HCT116 (cell line): ENCODE data around the gene DDX52.

Source experiments
- EZH2 ChIP-seq: fragments of 200-600 bp; sonication (generic); IDR thresholded peaks from 2 replicates; pipeline ENCODE4 v1.6.1; 2017; ENCODE audit warnings: antibody characterized with exemption, mixed run types
- FOSL1 ChIP-seq: IDR thresholded peaks from 2 replicates; pipeline ENCODE4 v1.6.1; 2012; ENCODE audit warnings: low read depth
- POLR2A ChIP-seq: IDR thresholded peaks from 2 replicates; pipeline ENCODE4 v1.7.0; 2011; ENCODE audit warnings: borderline replicate concordance; ENCODE audit not compliant: insufficient read depth, insufficient read length; ENCODE audit errors: extremely low read depth
- SRF ChIP-seq: IDR thresholded peaks from 2 replicates; pipeline ENCODE4 v1.6.1; 2012; ENCODE audit warnings: low read depth
- TF ChIP-seq, protein P1 (sequence below), 3 experiments: fragments of 200-600 bp in 1 of 3; sonication (generic) in 1 of 3; IDR thresholded peaks in 2 of 3; conservative IDR thresholded peaks in 1 of 3; 2 replicates each; pipeline ENCODE4 v1.5.1; 2012 to 2017; ENCODE audit warnings: low read depth in 2 of 3, low read length in 2 of 3, antibody characterized with exemption in 1 of 3, borderline replicate concordance in 1 of 3, control low read depth in 1 of 3, mild to moderate bottlenecking in 1 of 3, mixed read lengths in 1 of 3, mixed run types in 1 of 3, moderate library complexity in 1 of 3; ENCODE audit not compliant: insufficient read depth in 1 of 3
- TF ChIP-seq, protein P2 (sequence below): IDR thresholded peaks from 2 replicates; pipeline ENCODE4 v1.6.1; 2012

DNA sequence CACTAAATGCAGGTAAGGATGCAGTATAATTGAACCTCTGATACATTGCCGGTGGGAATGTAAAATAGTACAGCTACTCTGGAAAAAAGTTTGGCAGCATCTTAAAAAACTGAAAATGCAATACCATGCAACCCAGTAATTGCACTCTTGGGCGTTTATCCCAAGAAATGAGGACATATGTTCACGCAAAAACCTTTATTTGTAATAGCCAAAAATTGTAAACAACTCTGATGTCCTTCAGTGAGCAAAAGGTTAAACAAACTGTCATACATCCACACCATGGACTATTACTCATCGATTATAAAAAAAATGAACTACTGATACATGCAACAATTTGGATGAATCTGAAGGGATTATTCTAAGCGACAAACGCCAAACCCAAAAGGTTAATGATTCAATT, 51.0 kb downstream of the DDX52 start:
- TF ChIP-seq FOSL1 (no peak), POLR2A (no peak), SRF (no peak), EZH2 (no peak)
- TF ChIP-seq, protein P1, sequence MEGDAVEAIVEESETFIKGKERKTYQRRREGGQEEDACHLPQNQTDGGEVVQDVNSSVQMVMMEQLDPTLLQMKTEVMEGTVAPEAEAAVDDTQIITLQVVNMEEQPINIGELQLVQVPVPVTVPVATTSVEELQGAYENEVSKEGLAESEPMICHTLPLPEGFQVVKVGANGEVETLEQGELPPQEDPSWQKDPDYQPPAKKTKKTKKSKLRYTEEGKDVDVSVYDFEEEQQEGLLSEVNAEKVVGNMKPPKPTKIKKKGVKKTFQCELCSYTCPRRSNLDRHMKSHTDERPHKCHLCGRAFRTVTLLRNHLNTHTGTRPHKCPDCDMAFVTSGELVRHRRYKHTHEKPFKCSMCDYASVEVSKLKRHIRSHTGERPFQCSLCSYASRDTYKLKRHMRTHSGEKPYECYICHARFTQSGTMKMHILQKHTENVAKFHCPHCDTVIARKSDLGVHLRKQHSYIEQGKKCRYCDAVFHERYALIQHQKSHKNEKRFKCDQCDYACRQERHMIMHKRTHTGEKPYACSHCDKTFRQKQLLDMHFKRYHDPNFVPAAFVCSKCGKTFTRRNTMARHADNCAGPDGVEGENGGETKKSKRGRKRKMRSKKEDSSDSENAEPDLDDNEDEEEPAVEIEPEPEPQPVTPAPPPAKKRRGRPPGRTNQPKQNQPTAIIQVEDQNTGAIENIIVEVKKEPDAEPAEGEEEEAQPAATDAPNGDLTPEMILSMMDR (IDR thresholded peaks at IDR 0.05 in 2 of 3, conservative IDR thresholded peaks at IDR 0.05 in 1 of 3; ENCODE audit: borderline replicate concordance in 1 of 3, insufficient read depth in 1 of 3, low read depth in 2 of 3, low read length in 2 of 3) = no peak
- TF ChIP-seq, protein P2, sequence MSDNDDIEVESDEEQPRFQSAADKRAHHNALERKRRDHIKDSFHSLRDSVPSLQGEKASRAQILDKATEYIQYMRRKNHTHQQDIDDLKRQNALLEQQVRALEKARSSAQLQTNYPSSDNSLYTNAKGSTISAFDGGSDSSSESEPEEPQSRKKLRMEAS = no peak
